GM18909 (cell line): Measurements from ENCODE around the gene ANKRD34A.

Experiments used
- ATAC-seq: cut with Tn5 transposase; IDR thresholded peaks from one replicate; pipeline ENCODE4 v1.9.1; 2021; ENCODE audit warnings: mild to moderate bottlenecking; ENCODE audit not compliant: unreplicated experiment, poor library complexity

ANKRD34A gene

DNA sequence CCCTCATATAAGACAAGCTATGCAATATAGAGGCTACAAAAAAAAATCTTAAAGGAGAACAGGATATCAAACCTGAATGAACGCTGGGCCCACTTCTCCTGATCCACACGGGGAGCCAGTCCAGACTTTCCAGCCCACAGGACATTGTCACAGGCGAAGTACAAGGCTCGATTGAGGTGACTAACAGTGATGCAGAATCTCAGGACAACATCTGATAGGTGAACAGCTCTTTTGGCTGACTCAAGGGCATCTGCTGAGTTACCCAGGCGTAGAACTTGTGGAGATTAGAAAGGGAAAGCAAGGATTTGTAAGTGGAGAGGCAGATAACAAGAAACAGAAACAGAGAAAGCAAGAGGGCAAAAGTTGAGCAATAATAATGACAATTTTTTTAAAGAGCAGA lies 47.6 kb downstream of the ANKRD34A start:
- no peak for ATAC-seq

GRCh38 chr1:145912128-145912641 lies 52.2 kb downstream of the ANKRD34A start:
- ATAC-seq, result no peak
